Measurements from ENCODE around the gene ZNF350.
"Not testable (repeated sequence)": the region's sequence is repeated elsewhere in the genome, so short reads cannot be mapped to it uniquely, and the experiment has no call there.

ZNF350 gene

DNA sequence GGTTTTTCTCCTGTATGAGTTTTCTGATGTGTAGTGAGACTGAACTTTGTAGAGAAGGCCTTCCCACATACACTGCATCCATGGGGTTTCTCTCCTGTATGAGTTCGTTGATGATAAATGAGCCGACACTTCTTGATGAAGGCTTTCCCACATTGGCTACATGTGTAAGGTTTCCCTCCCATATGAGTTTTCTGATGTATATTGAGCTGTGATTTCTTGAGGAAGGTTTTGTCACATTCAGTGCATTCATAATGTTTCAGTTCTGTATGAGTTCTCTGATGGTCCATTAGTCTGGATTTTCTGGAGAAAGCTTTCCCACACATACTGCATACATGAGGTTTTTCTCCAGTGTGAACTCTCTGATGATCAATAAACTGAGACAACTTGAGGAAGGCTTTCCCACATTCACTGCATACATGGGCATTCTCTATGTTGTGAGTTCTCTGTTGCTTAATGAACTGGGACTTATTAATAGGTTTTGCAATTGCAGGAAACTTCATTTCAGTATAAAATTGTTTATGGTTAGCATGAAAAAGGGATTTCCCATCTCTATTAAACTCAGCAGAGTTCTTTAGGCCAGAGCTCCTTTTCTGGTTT is 7.5 kb upstream of the ZNF350 start:
- Mint-ChIP-seq H3K27ac (no peak overlapping the region), H3K4me3 (no peak overlapping the region), H3K4me1 (no peaks in the 10 kb centered on the region), H3K9me3 (peaks cover 82% of the 10 kb centered on the region), H3K36me3 (ENCODE audit: low read depth) (peaks cover 96% of the 10 kb centered on the region), H3K27me3 (ENCODE audit: low read depth) (no peaks in the 10 kb centered on the region)
- TF ChIP-seq, protein P1, sequence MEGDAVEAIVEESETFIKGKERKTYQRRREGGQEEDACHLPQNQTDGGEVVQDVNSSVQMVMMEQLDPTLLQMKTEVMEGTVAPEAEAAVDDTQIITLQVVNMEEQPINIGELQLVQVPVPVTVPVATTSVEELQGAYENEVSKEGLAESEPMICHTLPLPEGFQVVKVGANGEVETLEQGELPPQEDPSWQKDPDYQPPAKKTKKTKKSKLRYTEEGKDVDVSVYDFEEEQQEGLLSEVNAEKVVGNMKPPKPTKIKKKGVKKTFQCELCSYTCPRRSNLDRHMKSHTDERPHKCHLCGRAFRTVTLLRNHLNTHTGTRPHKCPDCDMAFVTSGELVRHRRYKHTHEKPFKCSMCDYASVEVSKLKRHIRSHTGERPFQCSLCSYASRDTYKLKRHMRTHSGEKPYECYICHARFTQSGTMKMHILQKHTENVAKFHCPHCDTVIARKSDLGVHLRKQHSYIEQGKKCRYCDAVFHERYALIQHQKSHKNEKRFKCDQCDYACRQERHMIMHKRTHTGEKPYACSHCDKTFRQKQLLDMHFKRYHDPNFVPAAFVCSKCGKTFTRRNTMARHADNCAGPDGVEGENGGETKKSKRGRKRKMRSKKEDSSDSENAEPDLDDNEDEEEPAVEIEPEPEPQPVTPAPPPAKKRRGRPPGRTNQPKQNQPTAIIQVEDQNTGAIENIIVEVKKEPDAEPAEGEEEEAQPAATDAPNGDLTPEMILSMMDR (IDR thresholded peaks at IDR 0.05; ENCODE audit: unreplicated experiment in 3 of 3), result no peak

DNA sequence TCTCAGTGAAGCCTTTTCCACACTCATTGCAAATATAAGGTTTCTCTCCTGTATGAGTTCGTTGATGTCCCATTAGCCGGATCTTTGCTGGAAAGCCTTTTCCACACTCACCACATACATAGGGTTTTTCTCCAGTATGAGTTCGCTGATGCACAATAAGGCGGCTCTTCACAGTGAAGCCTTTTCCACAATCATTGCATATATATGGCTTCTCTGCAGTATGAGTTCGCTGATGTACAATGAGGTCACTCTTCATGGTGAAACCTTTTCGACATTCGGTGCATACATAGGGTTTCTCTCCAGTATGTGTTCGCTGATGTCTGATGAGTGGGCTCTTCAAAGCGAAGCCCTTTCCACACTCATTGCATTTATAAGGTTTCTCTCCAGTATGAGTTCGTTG is 6.8 kb upstream of the ZNF350 start:
- H3K4me1 Mint-ChIP-seq, result no peaks in the 10 kb centered on the region
- H3K36me3 Mint-ChIP-seq (ENCODE audit: low read depth), result peaks cover 95% of the 10 kb centered on the region
- no peak overlapping the region for H3K4me3 Mint-ChIP-seq
- H3K27me3 Mint-ChIP-seq (ENCODE audit: low read depth), result no peaks in the 10 kb centered on the region
- TF ChIP-seq, protein P1 (IDR thresholded peaks at IDR 0.05; ENCODE audit: unreplicated experiment in 3 of 3), result no peak
- peaks cover 85% of the 10 kb centered on the region for H3K9me3 Mint-ChIP-seq
- no peak overlapping the region for H3K27ac Mint-ChIP-seq

GRCh38 chr19:51983361-51983760 is 3.3 kb downstream of the ZNF350 start:
- Mint-ChIP-seq H3K4me1 (peaks cover 7% of the 10 kb centered on the region), H3K36me3 (ENCODE audit: low read depth) (peaks cover 79% of the 10 kb centered on the region), H3K4me3 (peak overlapping the region in 2 of 3 experiments; percentile 37 to 50), H3K27ac (no peak overlapping the region), H3K9me3 (peaks cover 73% of the 10 kb centered on the region), H3K27me3 (ENCODE audit: low read depth) (peaks cover 4% of the 10 kb centered on the region)
- TF ChIP-seq, protein P1 (IDR thresholded peaks at IDR 0.05; ENCODE audit: unreplicated experiment in 3 of 3), result no peak

DNA sequence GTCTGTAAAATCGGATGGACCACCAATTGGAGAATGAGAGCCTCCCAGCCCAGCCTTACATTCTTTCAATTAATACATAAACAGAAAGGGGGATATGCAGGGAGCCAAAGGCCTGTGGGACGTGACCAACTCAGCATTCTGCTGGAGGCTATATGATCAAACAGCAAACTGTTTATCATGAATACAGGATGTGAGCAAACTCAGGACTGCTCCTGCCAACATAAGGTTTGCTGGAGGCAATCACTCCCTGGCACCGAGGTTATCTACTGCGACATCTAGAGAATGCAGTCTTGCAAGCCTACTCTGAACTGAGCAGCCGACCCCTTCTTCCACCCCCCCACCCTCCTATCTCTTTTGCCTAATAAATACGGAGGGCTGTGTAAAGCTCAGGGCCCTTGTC is 5.7 kb downstream of the ZNF350 start:
- H3K9me3 Mint-ChIP-seq, result peaks cover 80% of the 10 kb centered on the region
- H3K4me1 Mint-ChIP-seq; H3K27ac Mint-ChIP-seq; H3K4me3 Mint-ChIP-seq; H3K27me3 Mint-ChIP-seq (ENCODE audit: low read depth): not testable (repeated sequence)
- H3K36me3 Mint-ChIP-seq (ENCODE audit: low read depth), result peaks cover 84% of the 10 kb centered on the region

DNA sequence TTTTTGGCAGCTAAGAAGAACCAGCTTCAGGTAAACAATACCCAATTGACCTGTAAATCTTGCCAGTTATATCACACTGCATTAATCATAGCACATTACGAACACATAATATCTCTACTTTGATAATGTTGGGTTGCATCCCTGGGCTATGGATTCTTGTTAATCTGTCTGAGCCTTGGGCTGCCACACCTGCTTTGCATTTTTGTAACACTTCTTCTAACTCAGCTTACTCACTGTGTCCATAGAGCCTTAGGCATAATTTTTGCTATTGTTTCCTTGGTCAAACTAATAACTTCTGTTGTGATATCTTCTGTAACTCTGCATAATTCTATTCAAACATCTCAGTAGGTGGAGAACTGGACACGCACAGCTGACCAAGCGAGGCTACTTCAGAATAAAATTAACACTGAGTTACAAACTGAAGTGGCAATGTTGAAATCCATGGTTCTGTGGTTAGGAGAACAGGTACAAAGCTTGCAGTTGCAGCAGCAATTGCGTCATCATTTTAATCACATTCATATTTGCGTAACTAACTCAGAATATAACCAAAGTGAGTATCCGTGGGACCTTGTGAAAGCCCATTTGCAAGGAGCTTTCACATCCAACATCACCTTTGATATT is 6.4 kb downstream of the ZNF350 start:
- Mint-ChIP-seq H3K27me3 (ENCODE audit: low read depth) (peaks cover 4% of the 10 kb centered on the region), H3K4me3 (no peak overlapping the region), H3K9me3 (peaks cover 78% of the 10 kb centered on the region), H3K36me3 (ENCODE audit: low read depth) (peaks cover 90% of the 10 kb centered on the region), H3K27ac (no peak overlapping the region), H3K4me1 (no peaks in the 10 kb centered on the region)
- TF ChIP-seq, protein P1 (IDR thresholded peaks at IDR 0.05; ENCODE audit: unreplicated experiment in 3 of 3), result no peak

GRCh38 chr19:51978882-51979281 is 7.8 kb downstream of the ZNF350 start:
- no peak overlapping the region for H3K4me3 Mint-ChIP-seq
- H3K27ac Mint-ChIP-seq, result no peak overlapping the region
- H3K27me3 Mint-ChIP-seq (ENCODE audit: low read depth), result peaks cover 4% of the 10 kb centered on the region
- TF ChIP-seq, protein P1 (IDR thresholded peaks at IDR 0.05; ENCODE audit: unreplicated experiment in 3 of 3), result no peak
- H3K9me3 Mint-ChIP-seq, result peaks cover 80% of the 10 kb centered on the region
- no peaks in the 10 kb centered on the region for H3K4me1 Mint-ChIP-seq
- H3K36me3 Mint-ChIP-seq (ENCODE audit: low read depth), result peaks cover 98% of the 10 kb centered on the region

Data from nephron (organoid).